SK-N-SH (cell line): ENCODE results near the gene PRELP.

ENCODE experiments used
- EP300 ChIP-seq, 2 experiments: IDR thresholded peaks; 2 replicates each; pipeline versions ENCODE4 v1.4.0 to v1.6.1; 2012; ENCODE audit warnings: borderline replicate concordance in 1 of 2, low read depth in 1 of 2, low read length in 1 of 2
- JUND ChIP-seq: IDR thresholded peaks from 2 replicates; pipeline ENCODE4 v1.4.0; 2012
- NRF1 ChIP-seq: IDR thresholded peaks from 2 replicates; pipeline ENCODE4 v1.6.1; 2012; ENCODE audit warnings: low read depth, mild to moderate bottlenecking, low read length
- TCF12 ChIP-seq: IDR thresholded peaks from 2 replicates; pipeline ENCODE4 v1.4.0; 2012
- TF ChIP-seq, protein P1 (sequence below): IDR thresholded peaks from 2 replicates; pipeline ENCODE4 v1.4.0; 2012; ENCODE audit warnings: low read depth

DNA sequence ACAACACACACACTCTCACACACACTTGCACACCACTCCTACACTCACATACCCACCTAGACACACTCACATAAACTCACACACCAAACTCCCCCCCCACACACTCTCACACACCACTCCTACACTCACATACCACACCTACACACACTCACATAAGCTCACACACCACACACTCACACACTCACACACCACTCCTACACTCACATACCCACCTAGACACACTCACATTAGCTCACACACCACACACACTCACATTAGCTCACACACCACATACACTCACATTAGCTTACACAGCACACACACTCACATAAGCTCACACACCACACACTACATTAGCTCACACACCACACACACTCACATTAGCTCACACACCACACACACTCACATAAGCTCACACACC lies 51.4 kb downstream of the PRELP start:
- TF ChIP-seq NRF1, result no peak
- no peak for TF ChIP-seq TCF12
- no peak for TF ChIP-seq JUND
- TF ChIP-seq EP300 (IDR thresholded peaks at IDR 0.05; ENCODE audit: borderline replicate concordance in 1 of 2, low read depth in 1 of 2, low read length in 1 of 2), result no peak
- TF ChIP-seq, protein P1, sequence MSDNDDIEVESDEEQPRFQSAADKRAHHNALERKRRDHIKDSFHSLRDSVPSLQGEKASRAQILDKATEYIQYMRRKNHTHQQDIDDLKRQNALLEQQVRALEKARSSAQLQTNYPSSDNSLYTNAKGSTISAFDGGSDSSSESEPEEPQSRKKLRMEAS, result no peak
